WTC11 (cell line): Measurements from ENCODE around the gene TRIM44. TPM values are rescaled to one million over a fixed set of nuclear protein-coding genes. Genes with fewer than 3 reads are reported as not detected.

Experiments used
- ATAC-seq: fragments of 200-7000 bp; cut with Tn5 transposase; 2 replicates; pipeline ENCODE4 v1.10.0; 2021; ENCODE audit warnings: mild to moderate bottlenecking, moderate library complexity
- CTCF ChIA-PET: fragments of 300-600 bp; sonication (Branson Sonifier 250); formaldehyde crosslinking; loops from one replicate; lab custom pipeline; 2021; ENCODE audit warnings: antibody characterized with exemption; lab: Charles Lee
- POLR2A ChIA-PET: fragments of 350-600 bp; sonication (Branson Sonifier 250); formaldehyde crosslinking; loops from one replicate; lab custom pipeline; 2021; ENCODE audit warnings: antibody characterized with exemption; lab: Charles Lee
- DNase-seq: peaks from one replicate; pipeline ENCODE4 v3.0.0; 2021; ENCODE audit warnings: low spot score
- H3K27ac Mint-ChIP-seq: 2 replicates; pipeline ENCODE4 v1.8.0; 2021; ENCODE audit warnings: mixed read lengths
- H3K27me3 Mint-ChIP-seq: 2 replicates; pipeline ENCODE4 v1.8.0; 2021; ENCODE audit warnings: low read depth, mild to moderate bottlenecking, moderate library complexity, mixed read lengths
- H3K36me3 Mint-ChIP-seq: 2 replicates; pipeline ENCODE4 v1.8.0; 2021; ENCODE audit warnings: mixed read lengths
- H3K4me1 Mint-ChIP-seq: 2 replicates; pipeline ENCODE4 v1.8.0; 2022; ENCODE audit warnings: mixed read lengths
- H3K4me3 Mint-ChIP-seq: 2 replicates; pipeline ENCODE4 v1.8.0; 2021; ENCODE audit warnings: mild to moderate bottlenecking, moderate library complexity, mixed read lengths
- H3K9me3 Mint-ChIP-seq: 2 replicates; pipeline ENCODE4 v1.8.0; 2021; ENCODE audit warnings: mixed read lengths
- ATF3 ChIP-seq: sonication (generic); formaldehyde crosslinking; conservative IDR thresholded peaks from 2 replicates; pipeline ENCODE4 v1.8.1; 2022; ENCODE audit warnings: mild to moderate bottlenecking, missing genetic modification reagents
- ATF6 ChIP-seq: sonication (generic); formaldehyde crosslinking; IDR thresholded peaks from 2 replicates; pipeline ENCODE4 v1.8.1; 2023; ENCODE audit warnings: mild to moderate bottlenecking, missing genetic modification reagents
- CBFB ChIP-seq: sonication (generic); formaldehyde crosslinking; IDR thresholded peaks from 2 replicates; pipeline ENCODE4 v1.8.1; 2022; ENCODE audit warnings: mild to moderate bottlenecking, low read depth, missing genetic modification reagents
- CREM ChIP-seq: sonication (generic); formaldehyde crosslinking; IDR thresholded peaks from 2 replicates; pipeline ENCODE4 v1.8.1; 2022; ENCODE audit warnings: mild to moderate bottlenecking, missing genetic modification reagents, moderate library complexity
- E2F5 ChIP-seq: sonication (generic); formaldehyde crosslinking; IDR thresholded peaks from 2 replicates; pipeline ENCODE4 v1.8.1; 2022; ENCODE audit warnings: mild to moderate bottlenecking, moderate library complexity, missing genetic modification reagents
- ELF4 ChIP-seq: sonication (generic); formaldehyde crosslinking; IDR thresholded peaks from 2 replicates; pipeline ENCODE4 v1.8.1; 2022; ENCODE audit warnings: low read depth, mild to moderate bottlenecking, moderate library complexity, missing genetic modification reagents
- FOXP1 ChIP-seq: sonication (generic); formaldehyde crosslinking; IDR thresholded peaks from 2 replicates; pipeline ENCODE4 v1.8.0; 2022; ENCODE audit warnings: missing genetic modification reagents, mild to moderate bottlenecking, moderate library complexity, borderline replicate concordance
- HMGA2 ChIP-seq: fragments of 250-450 bp; sonication (Bioruptor Pico); IDR thresholded peaks from 2 replicates; pipeline ENCODE4 v1.4.0; 2021; ENCODE audit warnings: mild to moderate bottlenecking, moderate library complexity
- KAT7 ChIP-seq: sonication (generic); formaldehyde crosslinking; IDR thresholded peaks from 2 replicates; pipeline ENCODE4 v1.8.1; 2023; ENCODE audit warnings: missing genetic modification reagents, mild to moderate bottlenecking, borderline replicate concordance
- NR2C2 ChIP-seq: sonication (generic); formaldehyde crosslinking; IDR thresholded peaks from 2 replicates; pipeline ENCODE4 v1.8.0; 2022; ENCODE audit warnings: mild to moderate bottlenecking, missing genetic modification reagents
- NR3C1 ChIP-seq: sonication (generic); formaldehyde crosslinking; conservative IDR thresholded peaks from 2 replicates; pipeline ENCODE4 v1.8.1; 2023; ENCODE audit warnings: low read depth, mild to moderate bottlenecking, missing genetic modification reagents
- SMAD3 ChIP-seq: sonication (generic); formaldehyde crosslinking; IDR thresholded peaks from 2 replicates; pipeline ENCODE4 v1.8.0; 2022; ENCODE audit warnings: missing genetic modification reagents, mild to moderate bottlenecking, borderline replicate concordance
- SMAD4 ChIP-seq: sonication (generic); formaldehyde crosslinking; IDR thresholded peaks from 2 replicates; pipeline ENCODE4 v1.8.0; 2022; ENCODE audit warnings: mild to moderate bottlenecking, missing genetic modification reagents
- SP1 ChIP-seq: sonication (generic); formaldehyde crosslinking; conservative IDR thresholded peaks from 2 replicates; pipeline ENCODE4 v1.8.1; 2022; ENCODE audit warnings: missing genetic modification reagents
- TEAD4 ChIP-seq: sonication (generic); formaldehyde crosslinking; IDR thresholded peaks from 2 replicates; pipeline ENCODE4 v1.8.0; 2022; ENCODE audit warnings: mild to moderate bottlenecking, missing genetic modification reagents
- ZNF263 ChIP-seq: sonication (generic); formaldehyde crosslinking; IDR thresholded peaks from 2 replicates; pipeline ENCODE4 v1.8.1; 2022; ENCODE audit warnings: low read depth, mild to moderate bottlenecking, moderate library complexity, missing genetic modification reagents
- ZNF396 ChIP-seq: fragments of 250-450 bp; sonication (Bioruptor Pico); IDR thresholded peaks from 2 replicates; pipeline ENCODE4 v1.8.0; 2021; ENCODE audit warnings: mild to moderate bottlenecking, moderate library complexity, borderline replicate concordance
- ZNF512 ChIP-seq: sonication (generic); formaldehyde crosslinking; IDR thresholded peaks from 2 replicates; pipeline ENCODE4 v1.8.1; 2022; ENCODE audit warnings: missing genetic modification reagents, borderline replicate concordance
- total RNA-seq: library from RNA; stranded (reverse); gene quantifications from 3 replicates; pipeline ENCODE4 v1.2.3, GENCODE V29; 2021
- TF ChIP-seq, protein P1 (sequence below): sonication (generic); formaldehyde crosslinking; IDR thresholded peaks from 2 replicates; pipeline ENCODE4 v1.8.1; 2022; ENCODE audit warnings: low read depth, mild to moderate bottlenecking, moderate library complexity, missing genetic modification reagents, borderline replicate concordance
- TF ChIP-seq, protein P2 (sequence below): fragments of 250-450 bp; sonication (Bioruptor Pico); IDR thresholded peaks from 2 replicates; pipeline ENCODE4 v1.9.0; 2021; ENCODE audit warnings: mild to moderate bottlenecking

The TRIM44 gene
- total RNA-seq, 1 experiment from 2014 or later, result 27.4 TPM

DNA sequence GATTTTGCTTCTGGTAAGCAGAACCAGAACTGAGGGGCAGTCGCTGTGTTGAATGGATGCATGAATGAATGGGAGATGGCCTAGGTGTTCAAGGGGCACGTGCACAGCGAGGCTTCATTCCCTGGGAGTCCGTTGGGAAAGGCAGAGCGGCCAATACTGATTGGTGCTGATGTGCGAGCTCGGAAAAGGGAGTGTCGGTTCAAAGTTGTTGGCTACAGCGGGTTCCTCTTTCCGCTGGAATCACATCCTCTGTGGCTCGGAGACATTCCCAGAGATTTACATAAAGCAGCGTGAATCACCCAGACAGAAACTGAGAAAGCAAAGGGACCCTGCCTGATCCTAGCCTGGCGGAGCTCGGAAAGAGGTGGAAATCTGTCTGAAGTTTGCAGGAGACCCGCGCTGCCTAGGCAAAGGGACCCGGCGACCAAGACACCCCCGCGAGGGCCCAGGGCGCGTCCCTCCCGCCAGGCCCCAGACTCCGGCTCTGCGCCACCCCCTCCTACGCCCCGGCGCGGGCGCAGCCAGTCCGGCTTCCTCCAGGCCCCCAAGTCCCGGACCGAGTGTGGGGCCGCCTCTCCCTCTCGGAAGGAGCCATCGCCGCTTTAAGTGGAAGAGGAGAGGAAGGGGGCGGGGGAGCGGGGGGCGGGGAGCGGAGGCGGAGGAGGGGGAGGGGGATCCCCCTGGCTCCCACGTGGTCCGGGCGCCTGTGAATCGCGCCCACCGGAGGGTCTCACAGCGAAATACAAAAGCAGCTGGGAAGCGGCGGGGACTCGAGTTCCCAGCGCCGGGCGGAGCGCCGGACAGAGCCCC is 44.7 kb upstream of the TRIM44 start, which contains the start of gene FJX1 (continued):
- TF ChIP-seq ATF6 (CRISPR knock-in tag), result no peak
- TF ChIP-seq ZNF396 (CRISPR knock-in tag), result no peak
- TF ChIP-seq, protein P1, sequence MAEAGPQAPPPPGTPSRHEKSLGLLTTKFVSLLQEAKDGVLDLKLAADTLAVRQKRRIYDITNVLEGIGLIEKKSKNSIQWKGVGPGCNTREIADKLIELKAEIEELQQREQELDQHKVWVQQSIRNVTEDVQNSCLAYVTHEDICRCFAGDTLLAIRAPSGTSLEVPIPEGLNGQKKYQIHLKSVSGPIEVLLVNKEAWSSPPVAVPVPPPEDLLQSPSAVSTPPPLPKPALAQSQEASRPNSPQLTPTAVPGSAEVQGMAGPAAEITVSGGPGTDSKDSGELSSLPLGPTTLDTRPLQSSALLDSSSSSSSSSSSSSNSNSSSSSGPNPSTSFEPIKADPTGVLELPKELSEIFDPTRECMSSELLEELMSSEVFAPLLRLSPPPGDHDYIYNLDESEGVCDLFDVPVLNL (CRISPR knock-in tag), result peak; percentile 46; the same call in 1 of the 2 replicates
- TF ChIP-seq ATF3 (CRISPR knock-in tag), result no peak
- no peak for TF ChIP-seq ELF4 (CRISPR knock-in tag)
- no peak for TF ChIP-seq ZNF512
- TF ChIP-seq E2F5 (CRISPR knock-in tag), result peak; percentile 21
- TF ChIP-seq CBFB (CRISPR knock-in tag), result peak; percentile 54; the same call in 1 of the 2 replicates
- no peak for TF ChIP-seq NR2C2 (CRISPR knock-in tag)
- TF ChIP-seq, protein P2, sequence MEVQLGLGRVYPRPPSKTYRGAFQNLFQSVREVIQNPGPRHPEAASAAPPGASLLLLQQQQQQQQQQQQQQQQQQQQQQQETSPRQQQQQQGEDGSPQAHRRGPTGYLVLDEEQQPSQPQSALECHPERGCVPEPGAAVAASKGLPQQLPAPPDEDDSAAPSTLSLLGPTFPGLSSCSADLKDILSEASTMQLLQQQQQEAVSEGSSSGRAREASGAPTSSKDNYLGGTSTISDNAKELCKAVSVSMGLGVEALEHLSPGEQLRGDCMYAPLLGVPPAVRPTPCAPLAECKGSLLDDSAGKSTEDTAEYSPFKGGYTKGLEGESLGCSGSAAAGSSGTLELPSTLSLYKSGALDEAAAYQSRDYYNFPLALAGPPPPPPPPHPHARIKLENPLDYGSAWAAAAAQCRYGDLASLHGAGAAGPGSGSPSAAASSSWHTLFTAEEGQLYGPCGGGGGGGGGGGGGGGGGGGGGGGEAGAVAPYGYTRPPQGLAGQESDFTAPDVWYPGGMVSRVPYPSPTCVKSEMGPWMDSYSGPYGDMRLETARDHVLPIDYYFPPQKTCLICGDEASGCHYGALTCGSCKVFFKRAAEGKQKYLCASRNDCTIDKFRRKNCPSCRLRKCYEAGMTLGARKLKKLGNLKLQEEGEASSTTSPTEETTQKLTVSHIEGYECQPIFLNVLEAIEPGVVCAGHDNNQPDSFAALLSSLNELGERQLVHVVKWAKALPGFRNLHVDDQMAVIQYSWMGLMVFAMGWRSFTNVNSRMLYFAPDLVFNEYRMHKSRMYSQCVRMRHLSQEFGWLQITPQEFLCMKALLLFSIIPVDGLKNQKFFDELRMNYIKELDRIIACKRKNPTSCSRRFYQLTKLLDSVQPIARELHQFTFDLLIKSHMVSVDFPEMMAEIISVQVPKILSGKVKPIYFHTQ, result no peak
- no peak for TF ChIP-seq TEAD4 (CRISPR knock-in tag)
- TF ChIP-seq FOXP1 (CRISPR knock-in tag), result peak; percentile 87
- TF ChIP-seq, all 79 proteins: peak for 26

GRCh38 chr11:35618497-35619115 is 44.0 kb upstream of the TRIM44 start:
- CTCF ChIA-PET, result interaction anchor here (0.6 to 3.5 kb wide), 7 partner anchors 93 to 640 kb away, joined by 3 to 55 read pairs (median 7); partner anchors contain the start of gene PAMR1

More at GRCh38 chr11:35618497-35619115, 44.0 kb upstream of the TRIM44 start:
- ATAC-seq (peak; percentile 6), DNase-seq (peak; percentile 54)
- Mint-ChIP-seq H3K4me3 (no peak overlapping the region), H3K27ac (no peak overlapping the region), H3K9me3 (0 out of 2 replicates have a peak, but pooled peaks cover 3% of the 10 kb centered on the region), H3K4me1 (peaks cover 47% of the 10 kb centered on the region), H3K27me3 (peaks cover 43% of the 10 kb centered on the region), H3K36me3 (0 out of 2 replicates have a peak, but pooled peaks cover 3% of the 10 kb centered on the region)
- TF ChIP-seq CREM (CRISPR knock-in tag) (no peak), SMAD4 (CRISPR knock-in tag) (no peak), HMGA2 (CRISPR knock-in tag) (no peak), SMAD3 (CRISPR knock-in tag) (no peak), SP1 (CRISPR knock-in tag) (0 out of 2 replicates have a peak, but pooled peaks have one; percentile 38), ZNF263 (CRISPR knock-in tag) (0 out of 2 replicates have a peak, but pooled peaks have one; percentile 53), KAT7 (CRISPR knock-in tag) (peak; percentile 79; the same call in 1 of the 2 replicates), NR3C1 (CRISPR knock-in tag) (0 out of 2 replicates have a peak, but pooled peaks have one; percentile 19)
- POLR2A ChIA-PET, result interaction anchor here (1.2 kb wide), 1 partner anchor 640 kb away, joined by 3 read pairs; no protein-coding TSS in a partner anchor
